IMR-90 (cell line): ENCODE measurements around the gene COLEC12.
A peak's percentile ranks its signal among the peaks of the same experiment; 100 is the strongest.

Experiments
- POLR2A ChIP-seq: IDR thresholded peaks from 2 replicates; pipeline ENCODE4 v1.6.1; 2012; ENCODE audit warnings: mild to moderate bottlenecking, low read depth, low read length
- RAD21 ChIP-seq: IDR thresholded peaks from 2 replicates; pipeline ENCODE4 v1.6.1; 2012; ENCODE audit warnings: low read length, improper control_type of control experiment
- SMC3 ChIP-seq: fragments of 150-350 bp; IDR thresholded peaks from 2 replicates; pipeline ENCODE4 v1.6.1; 2016; ENCODE audit warnings: low read depth, mild to moderate bottlenecking, antibody characterized with exemption, low read length, moderate library complexity
- TF ChIP-seq, protein P1 (sequence below): conservative IDR thresholded peaks from 2 replicates; pipeline ENCODE4 v1.5.1; 2012; ENCODE audit warnings: mild to moderate bottlenecking, low read depth, low read length, improper control_type of control experiment

DNA sequence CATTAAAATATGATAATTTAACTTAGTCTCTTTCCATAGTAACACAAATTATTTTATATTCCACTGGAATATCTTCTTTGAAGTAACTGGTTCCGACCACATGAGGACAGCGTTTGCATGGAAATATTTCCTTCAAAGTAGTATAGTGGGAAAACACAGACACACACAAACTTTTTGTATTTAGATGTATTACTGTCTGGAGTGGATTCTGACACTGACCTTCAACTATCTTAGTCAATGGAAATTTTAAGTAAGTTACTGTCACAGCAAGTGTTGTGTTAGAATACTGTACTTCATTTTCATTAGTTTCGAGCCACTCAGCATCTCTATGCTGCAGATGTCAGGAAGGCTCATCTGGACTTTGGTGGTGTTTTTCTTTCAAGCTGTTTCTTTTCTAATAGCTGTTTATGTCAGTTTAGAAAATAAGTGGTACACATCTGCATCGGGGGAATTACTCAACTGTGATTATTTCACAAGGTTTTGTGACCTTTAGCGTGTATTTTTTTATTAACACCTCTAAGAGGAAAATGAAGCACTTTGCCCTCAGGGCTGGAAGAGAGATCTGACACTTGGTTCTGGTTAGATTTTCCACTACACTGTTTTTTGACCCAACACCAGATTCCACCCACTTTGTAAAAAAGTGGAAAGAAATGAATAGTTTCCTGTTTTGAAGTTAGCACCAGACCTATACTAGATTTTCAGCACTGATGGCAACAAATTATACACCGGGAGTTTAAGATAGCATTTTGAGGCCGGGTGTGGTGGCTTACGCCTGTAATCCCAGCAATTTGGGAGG, 213.8 kb downstream of the COLEC12 start:
- TF ChIP-seq POLR2A: peak; percentile 33; the same call in 1 of the 2 replicates
- TF ChIP-seq RAD21: peak; percentile 91
- TF ChIP-seq, protein P1, sequence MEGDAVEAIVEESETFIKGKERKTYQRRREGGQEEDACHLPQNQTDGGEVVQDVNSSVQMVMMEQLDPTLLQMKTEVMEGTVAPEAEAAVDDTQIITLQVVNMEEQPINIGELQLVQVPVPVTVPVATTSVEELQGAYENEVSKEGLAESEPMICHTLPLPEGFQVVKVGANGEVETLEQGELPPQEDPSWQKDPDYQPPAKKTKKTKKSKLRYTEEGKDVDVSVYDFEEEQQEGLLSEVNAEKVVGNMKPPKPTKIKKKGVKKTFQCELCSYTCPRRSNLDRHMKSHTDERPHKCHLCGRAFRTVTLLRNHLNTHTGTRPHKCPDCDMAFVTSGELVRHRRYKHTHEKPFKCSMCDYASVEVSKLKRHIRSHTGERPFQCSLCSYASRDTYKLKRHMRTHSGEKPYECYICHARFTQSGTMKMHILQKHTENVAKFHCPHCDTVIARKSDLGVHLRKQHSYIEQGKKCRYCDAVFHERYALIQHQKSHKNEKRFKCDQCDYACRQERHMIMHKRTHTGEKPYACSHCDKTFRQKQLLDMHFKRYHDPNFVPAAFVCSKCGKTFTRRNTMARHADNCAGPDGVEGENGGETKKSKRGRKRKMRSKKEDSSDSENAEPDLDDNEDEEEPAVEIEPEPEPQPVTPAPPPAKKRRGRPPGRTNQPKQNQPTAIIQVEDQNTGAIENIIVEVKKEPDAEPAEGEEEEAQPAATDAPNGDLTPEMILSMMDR: peak; percentile 85
- TF ChIP-seq SMC3: peak; percentile 96
